NK-92 (cell line): Measurements from ENCODE around the gene MAP1LC3B.

Source experiments
- DNase-seq: peaks from one replicate; lab custom pipeline; 2025; ENCODE audit not compliant: unreplicated experiment; lab: John Stamatoyannopoulos, UW

MAP1LC3B gene

GRCh38 chr16:87407511-87408112 is 15.5 kb downstream of the MAP1LC3B start:
- no peak for DNase-seq

- DNase-seq: no peak
These were observed 17.0 kb downstream of the MAP1LC3B start for GRCh38 chr16:87409153-87409552.

- DNase-seq: no peak
These were observed 17.6 kb downstream of the MAP1LC3B start for GRCh38 chr16:87409781-87410180.

GRCh38 chr16:87410530-87410929 is 18.4 kb downstream of the MAP1LC3B start:
- DNase-seq: no peak

- no peak for DNase-seq
These were observed 18.8 kb downstream of the MAP1LC3B start for GRCh38 chr16:87410968-87411367.

GRCh38 chr16:87411375-87412271 is 19.5 kb downstream of the MAP1LC3B start:
- DNase-seq: no peak

GRCh38 chr16:87412371-87412995 is 20.3 kb downstream of the MAP1LC3B start:
- DNase-seq: no peak

GRCh38 chr16:87412996-87413421 is 20.9 kb downstream of the MAP1LC3B start:
- no peak for DNase-seq

GRCh38 chr16:87414251-87414680 is 22.1 kb downstream of the MAP1LC3B start:
- no peak for DNase-seq

- DNase-seq: no peak
These were observed 23.3 kb downstream of the MAP1LC3B start for GRCh38 chr16:87415441-87415840.

GRCh38 chr16:87416826-87417527 is 24.8 kb downstream of the MAP1LC3B start:
- DNase-seq: no peak

GRCh38 chr16:87417528-87417910 is 25.4 kb downstream of the MAP1LC3B start:
- no peak for DNase-seq

- no peak for DNase-seq
These were observed 26.1 kb downstream of the MAP1LC3B start for GRCh38 chr16:87418216-87418615.

GRCh38 chr16:87418644-87419043 is 26.5 kb downstream of the MAP1LC3B start:
- DNase-seq: no peak

- DNase-seq: no peak
These were observed 28.2 kb downstream of the MAP1LC3B start for GRCh38 chr16:87420026-87421002.

- DNase-seq: no peak
These were observed 29.1 kb downstream of the MAP1LC3B start for GRCh38 chr16:87421003-87421912.

- no peak for DNase-seq
These were observed 30.0 kb downstream of the MAP1LC3B start for GRCh38 chr16:87422106-87422505.

GRCh38 chr16:87423429-87423828 is 31.3 kb downstream of the MAP1LC3B start:
- DNase-seq: no peak

GRCh38 chr16:87424266-87424665 is 32.1 kb downstream of the MAP1LC3B start:
- no peak for DNase-seq
